Prostate gland (tissue), 2 donors: Measurements from ENCODE around the gene ASCC3.

Experiments
- CTCF ChIP-seq, 4 experiments: fragments of 200-600 bp in 2 of 4; fragments of 450-650 bp in 2 of 4; sonication (generic) in 2 of 4; IDR thresholded peaks; 1 replicate in 3 of 4; 2 replicates in 1 of 4; pipeline ENCODE4 v1.5.1; 2016 to 2019; ENCODE audit warnings: antibody characterized with exemption in 4 of 4, mild to moderate bottlenecking in 2 of 4, moderate library complexity in 2 of 4
- POLR2AphosphoS5 ChIP-seq: sonication (generic); formaldehyde crosslinking; IDR thresholded peaks from one replicate; pipeline ENCODE4 v1.6.1; 2017; ENCODE audit warnings: antibody characterized with exemption

GRCh38 chr6:100470422-100471120 lies 410.6 kb downstream of the ASCC3 start:
- TF ChIP-seq CTCF (IDR thresholded peaks at IDR 0.05) = no peak
- no peak for TF ChIP-seq POLR2AphosphoS5
